GM10266 (cell line): ENCODE measurements around the gene PRUNE2.

Source experiments
- DNase-seq: peaks from one replicate; pipeline ENCODE4 v3.0.0; 2012; ENCODE audit errors: extremely low spot score
- CTCF ChIP-seq: IDR thresholded peaks from 2 replicates; pipeline ENCODE4 v1.5.1; 2012; ENCODE audit warnings: mild to moderate bottlenecking, low read depth; ENCODE audit not compliant: control insufficient read depth, insufficient read depth; ENCODE audit errors: missing control alignments

Gene PRUNE2

DNA sequence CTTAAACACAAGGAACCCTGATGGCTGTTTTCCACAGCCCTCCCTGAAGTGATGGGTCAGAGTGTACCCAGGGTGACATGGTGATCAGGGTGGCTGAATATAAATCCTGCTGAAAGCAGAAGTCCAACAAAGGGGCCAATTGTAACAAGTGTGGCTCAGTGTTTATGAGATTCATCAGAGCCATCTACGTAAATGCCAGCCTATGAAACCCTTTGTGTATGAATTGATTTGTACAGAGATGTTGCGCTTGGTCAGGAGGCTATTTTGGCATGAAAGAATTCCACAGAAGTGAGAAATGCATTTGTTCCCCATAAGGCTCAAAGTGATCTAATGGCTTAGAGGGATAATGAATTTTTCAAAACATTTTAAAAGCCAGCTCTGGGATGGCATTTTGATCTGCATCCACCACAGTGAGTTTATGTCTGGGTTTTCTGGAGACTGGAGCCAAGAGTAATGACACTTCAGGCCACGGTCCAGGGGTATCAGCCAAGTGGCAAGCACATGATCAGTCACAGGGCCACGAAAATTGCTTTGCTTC is 12.4 kb downstream of the PRUNE2 start:
- TF ChIP-seq CTCF = no peak
- no peak for DNase-seq

DNA sequence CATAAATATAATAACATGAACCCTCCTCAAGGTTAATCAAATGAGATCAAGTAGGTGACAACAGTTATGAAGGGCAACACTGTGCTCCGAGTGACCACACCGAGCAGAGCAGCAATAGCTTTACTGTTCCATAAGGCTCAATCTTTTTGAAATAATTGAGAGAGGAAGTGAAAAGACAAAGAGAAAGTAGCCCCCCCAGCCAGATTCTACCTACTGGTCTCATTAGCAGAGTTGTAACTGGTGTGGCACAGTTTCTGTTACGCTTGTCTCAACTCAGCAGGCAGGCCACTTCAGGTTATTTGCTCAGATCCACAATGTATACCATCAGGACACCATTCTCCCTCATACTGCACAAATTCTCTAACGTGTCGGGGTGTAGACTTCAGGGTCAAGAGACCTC is 14.0 kb downstream of the PRUNE2 start:
- TF ChIP-seq CTCF = no peak

DNA sequence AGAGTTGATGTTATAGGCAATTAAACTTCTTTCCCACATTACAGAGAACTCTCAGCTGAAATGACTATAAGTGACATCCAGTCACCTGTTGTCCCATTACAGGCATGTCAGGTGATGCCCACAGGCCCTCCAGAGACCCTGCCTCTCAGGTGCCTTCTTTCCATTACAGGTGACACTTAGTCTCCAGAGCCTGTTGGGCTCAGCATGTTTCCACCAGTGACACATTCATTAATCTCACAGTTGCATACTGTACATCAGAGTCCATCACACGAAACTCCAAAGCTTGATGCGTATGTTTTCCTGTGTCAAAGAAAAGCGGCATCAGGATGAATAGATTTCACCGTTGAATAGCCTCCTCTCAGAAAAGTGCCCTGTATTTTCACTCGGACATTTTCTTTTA is 14.6 kb downstream of the PRUNE2 start:
- no peak for TF ChIP-seq CTCF
- DNase-seq = no peak

More for the DNA sequence above, 14.0 kb downstream of the PRUNE2 start:
- no peak for DNase-seq

DNA sequence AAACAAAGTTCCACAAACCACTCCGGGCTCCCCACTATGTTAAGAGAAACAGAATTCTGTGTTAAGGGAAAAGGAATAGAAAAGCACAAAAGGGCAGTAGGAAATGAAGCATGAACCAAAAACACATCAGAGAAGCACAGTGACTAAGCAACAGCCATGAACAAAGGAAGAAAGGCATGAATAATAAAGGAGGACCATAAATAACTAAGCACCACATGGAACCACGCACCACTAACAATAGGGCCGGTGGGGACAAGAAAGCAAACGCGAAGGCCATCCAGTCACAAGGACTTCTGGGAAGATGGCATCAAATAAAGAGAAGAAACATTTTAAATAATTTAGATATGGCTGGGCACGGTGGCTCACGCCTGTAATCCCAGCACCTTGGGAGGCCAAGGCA is 18.0 kb downstream of the PRUNE2 start:
- DNase-seq = no peak
- TF ChIP-seq CTCF = no peak

DNA sequence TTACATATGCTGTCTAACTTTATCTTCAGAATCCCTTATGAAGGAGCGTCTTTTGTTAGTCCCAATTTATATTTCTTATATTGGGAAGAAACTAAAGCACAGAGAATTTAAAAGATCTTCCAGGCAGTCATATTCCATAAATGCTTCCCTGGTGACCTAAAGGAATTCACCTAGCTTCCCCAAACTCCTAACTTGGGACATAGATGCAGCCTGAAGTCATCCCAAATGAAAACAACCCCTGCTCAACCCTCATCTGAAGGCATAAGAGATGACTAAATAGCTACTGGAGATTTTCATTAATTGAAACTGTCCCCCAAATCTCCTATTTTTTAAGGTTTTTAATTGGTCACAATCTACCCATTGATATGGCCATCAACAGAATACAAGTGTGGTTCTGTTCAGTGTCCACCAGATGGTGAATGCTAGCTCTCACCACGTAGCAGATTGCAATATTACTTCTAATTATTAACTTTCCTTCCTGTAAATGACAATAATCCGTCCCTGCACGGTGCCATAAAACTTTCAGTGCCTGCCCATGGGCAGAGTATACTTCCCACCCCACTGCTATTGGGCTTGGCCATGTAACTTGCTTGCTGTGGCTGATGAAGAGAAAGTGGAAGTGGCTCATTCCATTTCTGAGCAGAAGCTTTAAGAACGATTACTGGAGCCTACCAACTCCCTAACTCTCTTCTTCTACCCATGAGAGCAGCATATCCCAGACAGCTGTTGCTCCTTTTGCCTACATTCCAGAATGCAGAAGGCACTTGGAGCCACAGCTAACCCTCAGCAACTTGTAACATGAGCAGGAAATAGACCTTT is 18.7 kb downstream of the PRUNE2 start:
- TF ChIP-seq CTCF = no peak
- no peak for DNase-seq

DNA sequence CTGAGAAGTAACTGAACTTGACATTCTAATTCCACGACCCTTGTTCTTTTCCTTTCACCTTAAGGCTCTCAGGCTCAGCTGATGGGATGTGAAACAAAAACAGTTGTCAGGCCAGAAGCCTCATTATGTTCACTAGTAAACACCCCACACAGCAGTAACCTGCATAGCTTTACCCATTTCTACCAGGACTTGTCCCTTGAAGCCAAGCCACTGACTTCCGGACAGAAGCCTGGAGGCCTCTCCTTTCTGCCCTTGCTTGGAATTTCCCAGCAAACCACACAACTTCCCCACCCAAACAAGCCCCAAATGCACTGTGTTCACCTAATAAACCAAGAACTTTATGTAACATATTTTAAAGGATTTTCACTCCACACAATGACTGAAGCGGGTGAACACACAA is 19.6 kb downstream of the PRUNE2 start:
- DNase-seq = no peak
- no peak for TF ChIP-seq CTCF

DNA sequence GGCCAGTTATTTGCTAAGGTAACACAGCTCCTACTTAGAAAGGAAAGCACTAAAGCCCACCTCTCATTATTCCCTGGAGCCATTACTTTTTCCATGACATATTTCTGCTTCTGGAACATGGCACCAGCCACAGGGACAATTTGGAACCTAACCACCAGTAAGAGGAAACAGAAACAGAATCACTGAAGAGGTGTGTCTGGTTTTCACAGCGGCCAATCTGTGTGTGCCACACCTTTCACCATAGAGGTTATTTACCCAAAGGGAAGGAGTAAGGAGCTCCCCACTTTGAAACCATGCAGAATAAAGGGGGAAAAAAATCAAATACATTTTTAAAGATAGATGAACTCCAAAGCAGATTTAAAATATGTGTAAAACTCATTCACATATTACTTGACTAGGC is 21.1 kb downstream of the PRUNE2 start:
- no peak for DNase-seq
- TF ChIP-seq CTCF = no peak
